Fibroblast of lung (primary cell): ENCODE measurements around the gene REPIN1.

ENCODE experiments used
- CTCF ChIP-seq, 2 donors: IDR thresholded peaks in 1 of 2; conservative IDR thresholded peaks in 1 of 2; 1 replicate in 1 of 2; 2 replicates in 1 of 2; pipeline ENCODE4 v1.5.1; 2011 to 2012; ENCODE audit warnings: low read length in 2 of 2, control low read depth in 1 of 2, inconsistent platforms in 1 of 2, low read depth in 1 of 2, mild to moderate bottlenecking in 1 of 2
- EZH2 ChIP-seq: IDR thresholded peaks from 2 replicates; pipeline ENCODE4 v1.5.1; 2012; ENCODE audit warnings: low read length, control low read depth, mild to moderate bottlenecking; ENCODE audit errors: missing control alignments

DNA sequence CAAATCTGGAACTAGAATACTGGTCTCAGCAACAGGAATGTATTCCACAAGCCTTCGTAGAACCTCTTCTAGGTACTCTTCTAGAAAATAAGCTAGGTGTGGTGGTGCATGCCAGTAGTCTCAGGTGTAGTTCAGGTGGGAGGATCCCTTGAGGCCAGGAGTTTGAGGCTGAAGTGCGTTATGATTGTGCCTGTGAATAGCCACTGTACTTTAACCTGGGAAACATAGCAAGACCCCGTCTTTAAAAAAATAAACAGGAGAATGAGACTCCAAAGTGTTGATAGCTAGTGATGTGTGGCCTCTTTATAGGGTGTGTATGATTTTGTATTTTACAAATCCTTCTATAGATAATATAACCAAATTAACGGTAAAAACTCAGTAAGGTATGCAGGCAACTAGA lies 9.0 kb downstream of the REPIN1 start:
- TF ChIP-seq CTCF (conservative IDR thresholded peaks at IDR 0.05 in 1 of 2, IDR thresholded peaks at IDR 0.05 in 1 of 2; ENCODE audit: low read depth in 1 of 2, low read length in 2 of 2) (no peak), EZH2 (no peak)
